ENCODE measurements around the gene COL6A1. TPM values are rescaled to one million over a fixed set of nuclear protein-coding genes. Genes with fewer than 3 reads are reported as not detected.

COL6A1 gene
- total and polyA plus RNA-seq, 2 experiments from 2014 or later = 245 to 605 TPM

GRCh38 chr21:45994759-45995685 is 13.5 kb downstream of the COL6A1 start:
- H3K27me3 ChIP-seq = no peaks in the 10 kb centered on the region
- no peak for DNase-seq (ENCODE audit: low read depth in 1 of 2, low spot score in 1 of 2)
- H3K36me3 ChIP-seq = peaks cover 23% of the 10 kb centered on the region
- TF ChIP-seq, protein P1, sequence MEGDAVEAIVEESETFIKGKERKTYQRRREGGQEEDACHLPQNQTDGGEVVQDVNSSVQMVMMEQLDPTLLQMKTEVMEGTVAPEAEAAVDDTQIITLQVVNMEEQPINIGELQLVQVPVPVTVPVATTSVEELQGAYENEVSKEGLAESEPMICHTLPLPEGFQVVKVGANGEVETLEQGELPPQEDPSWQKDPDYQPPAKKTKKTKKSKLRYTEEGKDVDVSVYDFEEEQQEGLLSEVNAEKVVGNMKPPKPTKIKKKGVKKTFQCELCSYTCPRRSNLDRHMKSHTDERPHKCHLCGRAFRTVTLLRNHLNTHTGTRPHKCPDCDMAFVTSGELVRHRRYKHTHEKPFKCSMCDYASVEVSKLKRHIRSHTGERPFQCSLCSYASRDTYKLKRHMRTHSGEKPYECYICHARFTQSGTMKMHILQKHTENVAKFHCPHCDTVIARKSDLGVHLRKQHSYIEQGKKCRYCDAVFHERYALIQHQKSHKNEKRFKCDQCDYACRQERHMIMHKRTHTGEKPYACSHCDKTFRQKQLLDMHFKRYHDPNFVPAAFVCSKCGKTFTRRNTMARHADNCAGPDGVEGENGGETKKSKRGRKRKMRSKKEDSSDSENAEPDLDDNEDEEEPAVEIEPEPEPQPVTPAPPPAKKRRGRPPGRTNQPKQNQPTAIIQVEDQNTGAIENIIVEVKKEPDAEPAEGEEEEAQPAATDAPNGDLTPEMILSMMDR (IDR thresholded peaks at IDR 0.05; ENCODE audit: low read depth, low read length) = no peak
- H3K4me3 ChIP-seq = no peak overlapping the region
- no peaks in the 10 kb centered on the region for H3K4me1 ChIP-seq (ENCODE audit: low read depth)
- no peaks in the 10 kb centered on the region for H3K9me3 ChIP-seq (ENCODE audit: low read depth)
- H3K27ac ChIP-seq = no peak overlapping the region

- Histone ChIP-seq H3K27me3 (no peaks in the 10 kb centered on the region), H3K4me1 (ENCODE audit: low read depth) (no peaks in the 10 kb centered on the region), H3K4me3 (no peak overlapping the region), H3K36me3 (peaks cover 23% of the 10 kb centered on the region), H3K27ac (no peak overlapping the region), H3K9me3 (ENCODE audit: low read depth) (no peaks in the 10 kb centered on the region)
- TF ChIP-seq, protein P1 (IDR thresholded peaks at IDR 0.05; ENCODE audit: low read depth, low read length) = no peak
- no peak for DNase-seq (ENCODE audit: low read depth in 1 of 2, low spot score in 1 of 2)
Measured at GRCh38 chr21:45995686-45996179, 14.2 kb downstream of the COL6A1 start.

- no peak overlapping the region for H3K27ac ChIP-seq
- H3K36me3 ChIP-seq = peaks cover 23% of the 10 kb centered on the region
- H3K4me1 ChIP-seq (ENCODE audit: low read depth) = no peaks in the 10 kb centered on the region
- H3K27me3 ChIP-seq = no peaks in the 10 kb centered on the region
- no peaks in the 10 kb centered on the region for H3K9me3 ChIP-seq (ENCODE audit: low read depth)
- no peak for DNase-seq (ENCODE audit: low read depth in 1 of 2, low spot score in 1 of 2)
- H3K4me3 ChIP-seq = no peak overlapping the region
- TF ChIP-seq, protein P1 (IDR thresholded peaks at IDR 0.05; ENCODE audit: low read depth, low read length) = no peak
Measured at GRCh38 chr21:45996311-45997204, 15.0 kb downstream of the COL6A1 start.

DNA sequence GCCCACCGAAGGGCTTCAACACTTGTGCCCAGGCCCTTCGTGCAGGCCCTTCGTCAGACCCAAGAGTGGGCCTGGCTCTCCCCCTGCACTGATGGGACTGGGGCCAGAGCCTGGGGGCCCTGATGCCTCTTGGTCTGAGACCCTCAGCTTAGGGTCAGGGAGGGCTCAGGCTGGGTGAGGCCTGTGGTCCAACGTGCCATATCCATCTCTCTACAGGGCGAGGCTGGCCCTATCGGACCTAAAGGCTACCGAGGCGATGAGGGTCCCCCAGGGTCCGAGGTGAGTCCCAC is 15.6 kb downstream of the COL6A1 start:
- H3K27ac ChIP-seq = no peak overlapping the region
- H3K4me1 ChIP-seq (ENCODE audit: low read depth) = no peaks in the 10 kb centered on the region
- TF ChIP-seq, protein P1 (IDR thresholded peaks at IDR 0.05; ENCODE audit: low read depth, low read length) = no peak
- H3K9me3 ChIP-seq (ENCODE audit: low read depth) = no peaks in the 10 kb centered on the region
- no peak overlapping the region for H3K4me3 ChIP-seq
- DNase-seq (ENCODE audit: low read depth in 1 of 2, low spot score in 1 of 2) = no peak
- H3K27me3 ChIP-seq = no peaks in the 10 kb centered on the region
- peaks cover 19% of the 10 kb centered on the region for H3K36me3 ChIP-seq

- Histone ChIP-seq H3K27ac (no peak overlapping the region), H3K9me3 (ENCODE audit: low read depth) (no peaks in the 10 kb centered on the region), H3K4me3 (no peak overlapping the region), H3K27me3 (no peaks in the 10 kb centered on the region), H3K4me1 (ENCODE audit: low read depth) (no peaks in the 10 kb centered on the region), H3K36me3 (peaks cover 14% of the 10 kb centered on the region)
- TF ChIP-seq, protein P1 (IDR thresholded peaks at IDR 0.05; ENCODE audit: low read depth, low read length) = no peak
- no peak for DNase-seq (ENCODE audit: low read depth in 1 of 2, low spot score in 1 of 2)
Measured at GRCh38 chr21:45997495-45998275, 16.1 kb downstream of the COL6A1 start.

Measured in cardiac muscle cell (in vitro differentiated cells and primary cell).